Measurements from ENCODE around the gene CLCN3.
"Not testable (repeated sequence)": the region's sequence is repeated elsewhere in the genome, so short reads cannot be mapped to it uniquely, and the experiment has no call there.

CLCN3 gene

DNA sequence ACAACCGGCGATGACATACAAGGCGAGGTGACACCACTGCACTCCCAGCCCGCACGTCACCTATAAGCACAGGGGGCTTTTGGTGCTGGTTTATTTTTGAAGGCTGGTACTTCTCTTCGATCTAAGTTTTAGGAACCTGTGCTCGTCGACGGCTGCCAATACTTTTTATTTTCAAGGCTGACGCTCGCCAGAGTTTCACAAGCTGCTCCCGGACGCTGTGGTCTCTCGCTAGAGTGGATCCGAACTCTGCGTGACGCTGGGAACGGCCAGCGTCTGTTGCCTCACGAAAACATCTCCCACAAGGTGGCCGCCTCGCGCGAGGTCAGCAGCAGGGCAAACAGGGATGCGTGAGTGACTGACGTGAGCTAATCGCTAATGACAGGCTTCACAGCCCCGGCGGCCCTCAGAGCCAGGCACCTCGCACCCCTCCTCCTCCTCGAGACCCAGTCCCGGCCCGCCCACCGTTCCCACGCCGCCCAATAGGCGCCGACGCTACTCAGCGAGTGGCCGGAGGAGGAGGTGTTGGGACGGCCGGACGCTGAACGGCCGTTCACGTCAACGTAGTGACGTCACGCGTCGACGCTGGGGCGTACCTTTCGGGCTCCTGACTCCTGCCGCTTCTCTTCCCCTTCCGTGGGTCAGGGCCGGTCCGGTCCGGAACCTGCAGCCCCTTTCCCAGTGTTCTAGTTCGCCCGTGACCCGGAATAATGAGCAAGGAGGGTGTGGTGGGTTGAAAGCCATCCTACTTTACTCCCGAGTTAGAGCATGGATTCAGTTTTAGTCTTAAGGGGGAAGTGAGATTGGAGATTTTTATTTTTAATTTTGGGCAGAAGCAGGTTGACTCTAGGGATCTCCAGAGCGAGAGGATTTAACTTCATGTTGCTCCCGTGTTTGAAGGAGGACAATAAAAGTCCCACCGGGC, at the start of gene CLCN3:
TSS of gene CLCN3 (plus strand) at position 621 of the 922 bp plus-strand sequence. CDS start 15,351 bp downstream, outside the sequence.
- DNase-seq: peak; percentile 63 to 99 (median 96)

DNA sequence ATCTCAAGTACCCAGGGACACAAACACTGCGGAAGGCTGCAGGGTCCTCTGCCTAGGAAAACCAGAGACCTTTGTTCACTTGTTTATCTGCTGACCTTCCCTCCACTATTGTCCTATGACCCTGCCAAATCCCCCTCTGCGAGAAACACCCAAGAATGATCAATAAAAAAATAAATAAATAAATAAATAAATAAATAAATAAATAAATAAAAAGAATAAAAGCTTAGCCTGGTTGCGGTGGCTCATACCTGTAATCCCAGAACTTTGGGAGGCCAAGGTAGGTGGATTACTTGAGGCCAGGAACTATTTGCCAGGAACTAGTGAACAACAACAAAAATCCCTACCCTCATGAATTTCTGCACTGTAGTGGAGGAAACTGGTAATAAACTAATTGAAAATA, 49.4 kb upstream of the CLCN3 start:
- DNase-seq: not testable (repeated sequence)

DNA sequence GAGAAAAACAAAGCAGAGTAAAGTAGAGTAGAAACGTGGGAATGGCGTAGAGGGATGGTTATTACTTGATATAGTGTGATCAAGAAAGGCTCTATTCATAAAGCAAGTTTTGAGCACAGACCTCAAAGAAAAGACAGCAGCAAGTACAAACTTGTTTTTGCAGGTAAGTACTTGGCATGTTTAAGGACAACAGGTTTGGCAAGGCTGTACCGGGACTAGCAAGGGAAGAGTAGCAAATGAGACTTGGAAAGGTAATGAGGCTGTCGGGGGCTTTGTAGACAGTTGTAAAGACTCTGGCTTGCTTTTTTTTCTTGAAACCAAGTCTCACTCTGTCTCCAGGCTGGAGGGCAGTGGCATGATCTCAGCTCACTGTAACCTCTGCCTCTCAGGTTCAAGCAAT, 48.9 kb upstream of the CLCN3 start:
- no peak for DNase-seq

DNA sequence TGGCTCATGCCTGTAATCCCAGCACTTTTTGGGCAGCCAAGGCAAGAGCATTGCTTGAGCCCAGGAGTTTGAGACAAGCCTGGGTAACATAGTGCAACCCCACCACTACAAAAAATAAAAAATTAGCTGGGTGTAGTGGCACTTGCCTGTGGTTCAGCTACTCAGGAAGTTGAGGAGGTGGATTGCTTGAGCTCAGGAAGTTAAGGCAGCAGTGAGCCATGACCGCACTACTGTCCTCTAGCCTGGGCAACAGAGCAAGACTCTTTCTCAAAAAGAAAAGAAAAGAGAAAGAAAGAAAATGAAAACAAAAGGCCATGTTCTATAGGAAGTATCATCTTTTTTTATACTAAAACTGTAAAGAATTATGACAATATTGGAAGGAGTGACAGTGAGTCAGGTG, 46.5 kb upstream of the CLCN3 start:
- DNase-seq: no peak

DNA sequence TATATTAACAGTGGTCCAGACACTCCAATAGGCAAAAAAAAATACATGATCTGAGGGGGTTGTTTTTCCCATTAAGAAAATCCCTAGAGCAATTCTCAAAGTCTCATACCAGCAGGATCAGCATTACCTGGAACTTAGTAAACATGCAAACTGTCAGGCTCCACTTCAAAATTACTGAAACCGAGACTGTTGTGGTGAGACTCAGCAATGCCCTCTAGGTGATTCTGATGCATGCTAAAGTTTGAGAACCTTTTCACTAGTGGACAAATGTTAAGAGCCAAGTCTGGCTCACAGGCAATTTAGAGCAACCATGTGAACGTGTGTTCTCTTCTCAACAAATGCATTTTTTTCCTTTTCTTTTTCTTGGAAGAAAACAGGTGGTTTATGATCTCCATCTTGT, 38.2 kb upstream of the CLCN3 start:
- no peak for DNase-seq

DNA sequence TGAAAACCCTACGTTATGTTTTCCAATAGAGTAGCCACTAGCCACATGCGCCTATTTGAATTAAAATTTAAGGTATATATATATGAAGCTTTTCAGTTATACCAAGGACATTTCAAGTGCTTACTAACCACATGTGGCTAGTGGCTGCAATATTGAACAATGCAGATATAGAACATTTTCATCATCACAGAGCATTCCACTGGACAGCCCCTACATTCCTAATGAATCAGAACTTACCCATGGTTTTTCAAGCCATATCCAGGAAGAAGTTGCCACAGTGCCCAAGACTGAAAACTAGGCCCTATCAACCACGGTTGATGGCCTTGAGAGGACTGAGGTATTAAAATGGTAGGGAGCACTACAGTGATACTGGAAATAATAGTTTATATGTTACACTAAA, 37.7 kb upstream of the CLCN3 start:
- no peak for DNase-seq

DNA sequence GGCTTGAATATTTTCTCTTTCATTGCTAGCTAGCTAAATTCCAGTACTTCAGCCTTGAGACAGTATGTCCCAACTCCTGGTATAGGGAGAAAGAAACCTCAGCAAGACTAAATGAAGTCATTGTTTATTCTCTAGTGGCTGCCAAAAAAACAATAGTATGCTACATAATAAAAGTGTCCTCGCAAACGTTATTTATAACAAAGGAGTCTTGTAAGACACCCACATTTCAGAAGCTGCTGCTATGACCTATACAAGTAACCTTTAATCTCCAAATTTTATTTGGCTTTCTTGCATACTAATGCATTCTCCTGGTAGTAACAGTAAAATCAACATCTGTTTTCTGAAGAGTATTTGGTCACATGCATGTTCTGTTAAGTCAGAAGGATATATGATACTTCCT, 36.8 kb upstream of the CLCN3 start:
- no peak for DNase-seq

DNA sequence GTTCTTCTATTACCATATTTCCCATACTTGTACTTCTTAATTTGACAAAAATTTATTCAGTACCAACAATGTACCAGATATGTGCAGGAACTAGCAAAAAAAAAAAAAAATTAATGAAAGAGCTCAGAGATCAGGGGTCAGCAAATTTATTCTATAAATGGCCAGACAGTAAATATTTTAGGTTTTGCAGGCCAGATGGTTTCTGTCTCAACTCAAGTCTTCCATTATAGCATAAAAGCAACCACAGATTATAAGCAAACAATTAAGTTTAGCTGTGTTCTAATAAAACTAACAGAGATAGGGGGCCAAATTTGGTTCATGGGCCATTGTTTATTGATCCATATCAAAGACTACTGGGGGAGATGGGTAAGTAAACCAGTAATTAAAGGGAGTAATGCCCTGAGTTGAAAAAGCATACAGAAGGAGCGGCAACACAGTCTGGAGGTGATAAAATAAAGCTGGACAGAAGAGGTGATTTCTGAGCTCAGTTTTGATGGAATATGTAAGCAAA, 27.3 kb upstream of the CLCN3 start:
- no peak for DNase-seq

DNA sequence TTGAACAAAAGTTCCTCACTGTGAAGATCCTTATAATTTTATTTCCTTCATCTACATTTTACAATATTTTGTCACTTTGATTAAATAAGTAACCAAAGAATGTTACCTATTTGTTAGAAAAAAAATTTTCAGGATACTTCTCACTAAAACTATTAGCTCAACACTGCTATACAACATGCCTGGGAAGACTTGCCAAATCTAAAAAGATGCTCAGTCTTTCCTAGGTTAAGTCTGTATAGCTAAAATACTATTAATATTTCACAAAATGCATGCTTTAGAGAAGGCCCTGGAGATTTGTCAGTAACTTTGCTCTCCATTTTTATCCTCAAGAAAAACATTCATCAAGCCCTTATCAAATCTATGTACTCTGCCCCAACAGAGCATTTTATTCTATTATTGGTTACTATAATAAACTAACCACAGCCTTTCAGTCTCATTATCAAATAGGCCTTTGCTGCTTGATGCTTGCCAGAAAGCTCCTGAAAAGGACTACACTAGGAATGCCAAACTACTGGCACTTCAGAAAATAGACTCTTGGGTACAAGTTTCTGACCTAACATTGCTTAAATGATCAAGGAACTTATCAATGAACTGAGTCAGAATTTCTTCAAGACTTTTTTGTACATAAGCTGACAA, 25.7 kb upstream of the CLCN3 start:
- DNase-seq: no peak

DNA sequence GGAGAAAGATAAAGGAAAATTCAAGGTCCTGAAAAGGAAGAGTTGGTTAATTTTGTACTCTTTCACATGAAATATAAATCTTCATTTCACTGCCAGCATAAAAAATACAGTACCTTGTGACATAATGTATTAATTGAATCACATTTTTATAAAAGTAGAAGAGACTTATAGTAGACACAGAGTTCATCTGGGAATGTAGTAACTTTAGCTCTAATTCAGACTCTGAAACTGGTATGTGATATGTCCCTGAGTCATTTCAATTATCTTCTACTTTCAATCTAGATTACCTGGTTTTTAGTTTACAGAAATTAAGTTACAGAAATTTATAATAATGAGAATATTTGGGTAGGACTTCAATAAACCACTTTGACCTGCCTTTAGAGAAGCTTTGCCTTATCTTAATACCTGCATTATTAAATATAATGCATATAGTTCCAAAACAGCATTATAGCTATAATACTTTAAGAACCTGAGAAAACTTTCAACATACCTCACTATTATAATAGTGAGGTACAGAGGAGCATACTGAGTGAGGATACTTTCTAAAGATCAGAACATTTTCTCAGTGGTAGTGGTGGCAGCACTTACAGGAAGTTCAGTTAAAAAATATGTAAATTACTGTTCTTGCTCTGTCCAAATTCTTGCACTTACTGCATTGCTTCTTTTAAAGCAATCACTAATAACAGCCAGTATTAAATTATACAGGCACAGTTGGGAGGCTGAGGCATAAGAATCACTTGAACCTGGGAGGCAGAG, 19.2 kb upstream of the CLCN3 start:
- no peak for DNase-seq

DNA sequence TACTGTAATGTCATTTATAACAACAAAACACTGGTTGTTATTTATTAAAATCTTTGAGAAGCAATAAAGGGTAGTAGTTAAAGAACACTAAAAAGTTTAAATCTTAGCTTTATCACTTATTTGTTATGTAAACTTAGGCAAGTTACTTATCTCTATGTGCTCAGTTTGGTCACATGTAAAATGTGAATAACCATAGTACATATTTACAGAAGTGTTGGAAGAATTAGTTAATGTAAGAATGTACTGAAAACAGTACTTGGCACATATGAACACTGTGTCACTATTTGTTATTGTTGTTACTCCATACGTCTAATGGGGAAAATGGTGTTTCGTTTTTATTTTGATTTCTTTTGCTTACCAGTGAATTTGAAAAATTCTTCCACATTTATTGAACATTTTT, 17.1 kb upstream of the CLCN3 start:
- no peak for DNase-seq

DNA sequence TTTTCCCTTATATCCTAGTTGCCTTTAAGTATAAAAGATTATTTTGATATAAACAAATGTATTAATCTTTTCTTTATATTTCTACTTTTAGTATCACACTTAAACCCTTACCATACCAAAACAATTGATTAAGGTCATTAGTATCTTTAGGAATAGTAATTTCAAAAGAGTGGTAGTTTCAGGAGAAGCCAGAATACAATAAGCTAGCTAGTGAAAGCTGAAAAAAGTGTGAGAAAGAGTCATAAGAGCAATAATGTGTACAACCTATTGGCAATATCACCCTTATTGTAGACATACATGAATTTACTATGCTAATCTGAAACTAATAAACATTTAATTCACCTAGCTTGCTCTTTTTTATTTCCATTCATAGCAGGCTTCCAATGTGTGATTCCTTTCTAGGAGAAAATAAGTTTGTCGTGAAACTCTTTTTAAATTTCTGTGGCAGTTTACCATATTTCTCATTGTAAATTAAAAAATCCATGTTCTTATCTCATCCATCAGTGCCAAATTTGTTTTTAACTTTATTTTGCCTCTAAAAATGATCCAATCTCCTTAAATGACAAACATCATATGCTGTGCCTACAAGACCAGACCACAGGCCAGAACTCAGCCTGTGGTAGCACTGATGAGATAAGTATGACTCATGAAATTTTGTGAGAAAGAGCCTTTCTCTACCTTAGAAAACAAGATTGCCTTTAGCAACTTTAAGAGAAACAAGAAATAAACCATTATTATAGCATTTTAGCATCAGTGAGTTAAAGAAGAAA, 16.1 kb upstream of the CLCN3 start:
- peak in 1 of 56 donors; percentile 31 for DNase-seq

DNA sequence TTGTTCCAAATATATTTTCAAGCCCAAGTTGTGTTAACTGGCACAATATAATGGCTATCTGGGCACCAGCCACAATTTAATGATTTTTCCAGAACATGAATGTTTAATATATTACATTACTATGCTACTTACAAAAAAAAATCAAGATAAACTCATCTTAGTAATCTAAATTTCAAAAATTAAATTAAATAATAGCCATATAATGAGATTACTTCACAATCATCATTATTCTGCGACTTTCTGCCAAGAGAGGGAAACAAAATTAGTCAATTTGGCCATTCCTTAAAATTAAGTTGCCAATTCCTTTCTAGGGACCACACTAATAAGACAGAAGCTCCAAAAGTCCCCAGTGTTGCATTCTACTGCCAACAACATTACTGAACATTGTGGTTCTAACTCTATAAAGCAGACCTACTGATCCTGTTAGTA, 15.5 kb upstream of the CLCN3 start:
- DNase-seq: no peak

DNA sequence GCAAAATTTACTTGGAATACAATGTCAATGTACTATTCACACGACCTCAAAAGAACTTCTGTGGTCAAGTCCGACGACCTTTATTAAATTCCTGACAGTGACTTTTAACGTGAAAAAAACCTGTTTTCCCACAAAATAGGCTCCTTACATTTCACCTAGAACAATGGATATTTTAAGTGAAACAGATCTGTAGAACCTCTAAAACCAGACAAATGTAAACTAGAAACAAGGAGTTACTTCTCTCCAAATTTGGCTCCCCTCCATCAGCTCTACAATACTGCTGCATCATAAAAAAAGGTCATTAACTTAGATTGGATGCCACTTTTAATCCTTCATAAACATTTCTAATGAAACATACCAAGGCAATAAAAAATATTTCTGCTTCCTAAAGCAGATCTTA, 9.2 kb upstream of the CLCN3 start:
- no peak for DNase-seq

DNA sequence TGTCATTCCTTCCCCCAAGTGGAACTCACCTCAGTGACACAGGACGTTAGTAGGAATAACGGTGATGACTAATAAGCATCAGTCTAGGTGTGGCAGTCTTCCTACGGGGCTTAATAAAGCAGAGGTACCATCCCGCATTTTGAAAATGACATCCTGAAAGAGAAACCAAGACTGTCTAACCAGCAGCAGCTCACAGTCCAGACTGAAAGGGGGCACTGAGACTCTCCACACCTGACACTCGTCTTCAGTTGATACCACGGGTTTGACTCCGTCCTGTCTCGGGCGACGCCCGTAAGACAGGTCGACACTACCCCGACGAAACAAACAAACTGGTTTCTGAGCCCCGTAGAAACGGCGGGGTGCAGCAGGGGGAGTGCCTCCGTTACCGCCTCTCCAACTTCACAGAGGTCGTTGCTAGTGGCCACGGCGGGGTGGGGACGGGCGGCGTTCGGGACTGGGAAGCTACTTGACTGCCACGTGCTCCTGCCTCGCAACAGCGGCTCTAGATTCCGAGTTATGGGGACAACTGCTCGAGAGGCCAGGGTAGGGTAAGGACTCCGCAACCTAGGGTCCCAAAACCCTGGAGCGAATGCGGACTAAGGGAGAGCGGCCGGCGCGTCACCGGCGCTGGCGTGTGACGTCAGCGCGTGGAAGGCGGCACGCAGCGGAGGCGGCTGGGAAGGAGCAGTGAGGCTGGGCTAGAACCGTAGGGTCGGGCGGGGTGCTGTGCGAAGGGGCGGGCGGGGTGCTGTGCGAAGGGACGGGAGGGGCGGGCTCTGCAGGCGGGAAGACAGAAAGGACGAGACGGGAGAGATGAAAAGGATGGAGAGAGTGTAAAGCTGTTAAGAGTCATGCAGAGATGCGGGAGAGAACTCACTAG, 8.1 kb upstream of the CLCN3 start, which contains the start of gene NEK1:
TSS of gene NEK1 (minus strand) at position 593 of the 880 bp plus-strand sequence. CDS start 9,953 bp downstream, outside the sequence.
- peak; percentile 50 to 95 (median 85) for DNase-seq

DNA sequence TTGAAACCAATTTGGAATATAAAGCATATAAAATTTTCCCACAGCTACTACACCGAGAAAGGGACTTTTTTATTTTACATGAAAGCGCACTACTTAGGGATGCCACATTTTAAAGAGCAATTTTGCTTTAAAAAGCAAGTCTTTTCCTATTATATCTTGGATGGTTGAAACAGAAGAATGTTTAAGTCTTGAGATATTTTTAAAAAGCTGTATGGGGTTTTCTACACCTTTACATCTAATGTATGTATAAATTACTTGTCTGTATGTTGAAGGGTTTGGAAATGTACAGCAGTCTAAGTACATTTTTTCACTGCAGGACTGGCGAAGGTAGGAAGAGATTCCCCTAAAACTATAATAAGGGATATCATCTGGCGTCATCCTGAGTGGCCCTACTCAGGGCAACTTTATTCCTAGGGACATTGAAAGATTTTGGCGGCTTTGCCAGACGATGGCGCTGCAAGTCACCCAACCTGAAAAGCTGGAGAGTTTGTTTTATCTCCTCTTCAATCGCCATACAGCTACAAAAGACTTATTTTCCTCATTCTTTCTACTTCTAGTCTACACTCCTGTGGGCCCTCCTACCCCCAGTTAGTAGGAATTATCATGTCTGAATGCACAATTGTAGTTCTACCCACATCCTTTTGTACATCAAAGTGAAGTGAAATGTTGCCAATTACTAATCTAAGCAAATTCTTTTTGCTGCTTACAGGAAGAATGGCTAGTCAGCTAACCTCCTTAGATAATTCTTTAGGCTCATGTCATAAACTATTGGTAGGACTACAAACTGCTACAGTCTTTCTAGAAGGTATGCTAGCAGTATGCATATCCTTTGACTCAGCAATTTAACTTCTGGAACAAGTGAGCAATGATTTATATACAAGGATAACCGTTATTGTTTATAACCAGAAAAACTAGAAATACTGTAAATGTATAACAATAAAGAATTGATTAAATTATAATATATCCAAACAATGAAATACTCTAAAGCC, 7.2 kb upstream of the CLCN3 start:
- peak in 52 of 56 donors; percentile 4 to 87 (median 58) for DNase-seq

DNA sequence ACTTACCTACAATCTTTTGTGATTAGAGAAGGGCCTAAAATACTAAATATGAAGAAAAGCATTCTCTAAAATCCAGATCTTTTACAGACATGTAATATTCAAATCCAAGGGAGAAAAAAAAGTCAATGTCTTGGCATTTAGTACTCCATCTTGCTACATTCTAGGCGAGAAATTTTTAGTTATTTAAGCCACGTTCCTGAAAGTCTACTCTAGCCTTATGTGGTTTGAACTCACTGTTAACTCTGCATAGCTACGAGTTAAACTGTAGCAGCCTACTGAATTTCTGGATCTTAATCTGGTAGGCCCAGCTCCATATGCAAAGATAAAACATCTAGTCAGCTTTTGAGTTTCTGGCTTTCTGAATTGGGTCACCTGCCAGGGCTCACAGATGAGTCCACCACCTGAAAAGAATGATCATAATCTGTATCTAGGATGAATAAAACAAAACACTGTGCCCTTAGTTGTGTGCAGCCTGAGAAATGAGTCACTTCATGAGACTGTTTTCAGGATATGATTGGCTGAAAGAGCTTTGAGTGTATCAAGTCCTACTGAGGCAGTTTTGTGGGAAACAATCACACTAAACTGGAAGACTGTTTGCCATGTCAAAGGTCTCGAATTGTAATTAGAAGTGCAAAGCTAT, 4.8 kb upstream of the CLCN3 start:
- no peak for DNase-seq

DNA sequence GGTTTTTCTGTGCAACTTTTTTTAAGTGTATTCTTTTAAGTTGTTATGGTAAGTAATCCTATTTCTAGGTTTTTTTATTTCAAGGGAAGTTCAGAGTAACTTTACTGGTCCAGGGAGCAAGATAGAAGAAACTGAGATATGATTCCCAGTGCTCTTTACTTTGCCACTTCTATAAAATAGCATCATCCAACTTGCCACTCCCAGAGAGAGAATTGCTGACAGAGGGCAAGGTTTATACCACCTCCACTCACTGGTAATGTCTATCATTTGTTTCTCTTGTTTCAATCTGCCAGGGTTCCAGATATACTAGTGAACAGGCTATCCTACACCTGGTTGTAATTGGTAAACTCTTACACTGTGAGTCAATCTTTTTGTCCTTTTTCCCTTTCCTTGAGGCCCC, 3.5 kb upstream of the CLCN3 start:
- DNase-seq: no peak

Measured in nucleus accumbens (tissue), 56 donors.